Activated CD4-positive, alpha-beta T cell treated with anti-CD3 and anti-CD28 coated beads, Interleukin-10, Interleukin-2, amounts not matched to agents 100 ng/mL and 50 ng/mL, durations not matched to agents 16 hours and 8 hours (primary cell): ENCODE results near the gene PYGM.

Source experiments
- DNase-seq: peaks from one replicate; pipeline ENCODE4 v3.0.0-alpha.2; 2020

The PYGM gene

GRCh38 chr11:64766881-64767280 is 7.1 kb upstream of the PYGM start:
- no peak for DNase-seq

GRCh38 chr11:64765851-64766665 is 6.3 kb upstream of the PYGM start:
- DNase-seq, result no peak

GRCh38 chr11:64765291-64765850 is 5.6 kb upstream of the PYGM start:
- DNase-seq, result no peak

- no peak for DNase-seq
Observed at GRCh38 chr11:64764753-64765152, 5.0 kb upstream of the PYGM start.

- DNase-seq, result peak; percentile 16
Observed at GRCh38 chr11:64764040-64764611, 4.4 kb upstream of the PYGM start.

GRCh38 chr11:64763526-64764039 is 3.8 kb upstream of the PYGM start:
- DNase-seq, result no peak

GRCh38 chr11:64762674-64763525 is 3.1 kb upstream of the PYGM start:
- DNase-seq, result peak; percentile 29

- DNase-seq, result no peak
Observed at GRCh38 chr11:64762277-64762673, 2.5 kb upstream of the PYGM start.

- no peak for DNase-seq
Observed at GRCh38 chr11:64760759-64761420, 1.1 kb upstream of the PYGM start.

- no peak for DNase-seq
Observed at GRCh38 chr11:64759131-64759721, 548 bp downstream of the PYGM start.

GRCh38 chr11:64758330-64759079 is 1.3 kb downstream of the PYGM start:
- DNase-seq, result no peak

- DNase-seq, result no peak
Observed at GRCh38 chr11:64757549-64758329, 2.0 kb downstream of the PYGM start.

GRCh38 chr11:64755681-64756361 is 4.0 kb downstream of the PYGM start:
- DNase-seq, result no peak

GRCh38 chr11:64754919-64755662 is 4.7 kb downstream of the PYGM start:
- no peak for DNase-seq

GRCh38 chr11:64754124-64754918 is 5.5 kb downstream of the PYGM start:
- DNase-seq, result no peak

GRCh38 chr11:64753380-64754123 is 6.2 kb downstream of the PYGM start:
- no peak for DNase-seq

- DNase-seq, result no peak
Observed at GRCh38 chr11:64753019-64753379, 6.8 kb downstream of the PYGM start.
